HG03045 (cell line): Measurements from ENCODE around the gene ARL4A.

ENCODE experiments used
- ATAC-seq: cut with Tn5 transposase; IDR thresholded peaks from one replicate; pipeline ENCODE4 v1.9.1; 2021; ENCODE audit warnings: mild to moderate bottlenecking, moderate library complexity; ENCODE audit not compliant: unreplicated experiment

Gene ARL4A

DNA sequence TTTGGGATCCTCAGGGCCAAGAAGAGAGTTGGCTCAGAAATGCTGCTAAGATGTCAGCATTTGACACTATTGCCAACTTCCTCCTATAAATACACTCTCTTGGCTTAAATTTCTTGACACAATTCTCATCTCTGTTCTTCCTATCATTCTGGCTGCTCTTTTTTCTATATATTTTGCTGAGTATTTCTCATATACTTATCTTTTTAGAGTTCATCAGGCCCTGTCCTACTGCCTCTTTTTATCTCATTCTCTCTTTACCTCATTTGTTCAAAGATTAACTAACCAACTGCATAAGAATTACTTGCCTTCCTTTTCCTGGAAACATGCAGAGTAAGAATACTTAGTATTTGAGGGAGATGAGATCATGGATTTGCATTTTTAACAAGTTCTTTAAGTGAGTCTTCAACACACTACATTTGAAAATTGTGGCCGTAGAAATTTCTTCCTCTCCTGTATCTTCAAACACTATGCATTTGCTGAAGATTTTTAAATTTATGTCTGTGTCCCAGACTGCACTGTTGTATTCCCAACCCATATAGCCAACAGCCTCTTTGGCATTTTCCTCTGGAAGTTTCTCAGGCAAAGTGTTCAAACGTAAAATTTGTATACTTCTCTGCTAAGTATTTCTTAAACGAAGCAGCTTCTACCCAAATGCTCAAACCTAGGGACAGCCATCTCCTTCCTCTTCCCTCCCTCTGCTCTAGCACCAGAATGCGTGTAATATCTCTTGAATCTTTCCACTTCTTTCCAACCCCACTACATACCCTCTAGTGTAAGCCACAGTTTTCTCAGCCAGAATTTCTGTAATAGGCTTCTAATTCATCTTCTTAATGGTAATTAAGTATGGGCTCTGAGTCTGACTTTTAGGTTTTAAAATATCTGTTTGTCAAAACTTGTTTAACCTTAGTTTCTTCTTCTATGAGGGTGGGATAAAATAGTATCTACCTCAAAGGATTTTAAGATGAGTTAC, 35.5 kb downstream of the ARL4A start:
- no peak for ATAC-seq

DNA sequence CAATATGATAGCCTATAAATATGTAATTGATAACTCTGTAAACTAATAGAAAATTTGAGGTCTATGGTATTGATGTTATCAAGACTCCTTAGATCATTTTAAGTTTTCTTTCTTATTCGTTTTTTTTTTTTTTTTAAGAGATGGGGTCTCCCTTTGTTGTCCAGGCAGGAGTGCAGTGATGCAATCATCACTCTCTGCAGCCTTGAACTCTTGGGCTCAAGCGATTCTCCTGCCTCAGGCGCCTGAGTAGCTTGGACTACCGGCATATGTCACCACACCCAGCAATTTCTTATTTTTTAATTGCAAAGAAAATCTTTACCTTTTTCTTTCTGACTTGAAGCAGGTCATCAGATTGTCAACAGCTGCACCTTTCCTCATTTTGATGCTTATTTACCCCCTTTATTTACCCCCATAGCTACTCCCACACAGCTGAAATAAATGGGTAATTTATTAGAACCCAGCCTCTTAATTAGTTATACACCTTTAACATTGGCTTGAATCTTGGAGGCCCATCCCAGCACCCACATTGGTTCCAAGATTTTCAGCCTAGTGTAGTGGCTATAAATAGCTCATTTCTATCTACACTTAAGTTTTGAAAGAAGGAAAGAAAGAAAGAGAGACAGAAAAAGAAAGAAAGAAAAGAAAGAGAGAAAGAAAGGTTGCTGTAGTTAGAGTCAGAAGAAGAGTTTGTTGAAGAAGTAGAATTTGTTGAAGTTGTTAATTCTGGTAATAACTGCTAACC, 38.3 kb downstream of the ARL4A start:
- no peak for ATAC-seq

DNA sequence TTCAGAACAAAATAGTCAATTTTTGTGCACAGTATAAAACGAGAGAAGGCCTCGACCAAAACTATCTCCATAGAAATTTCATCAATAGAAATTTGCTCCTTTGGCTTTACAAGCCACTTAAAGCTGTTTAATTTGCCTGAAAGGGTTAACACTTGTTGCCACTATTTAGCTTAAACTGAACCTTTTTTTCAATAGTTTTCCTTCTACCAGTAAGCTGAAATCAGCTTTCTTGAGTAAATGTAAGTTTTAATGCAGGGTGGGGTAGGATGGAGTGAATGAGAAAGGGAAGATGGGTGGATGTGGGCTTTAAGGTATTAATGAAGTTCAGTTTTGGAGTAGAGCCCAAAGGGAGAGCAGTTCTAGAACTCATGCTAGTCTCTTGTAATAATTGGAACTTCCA, 39.5 kb downstream of the ARL4A start:
- ATAC-seq: no peak

DNA sequence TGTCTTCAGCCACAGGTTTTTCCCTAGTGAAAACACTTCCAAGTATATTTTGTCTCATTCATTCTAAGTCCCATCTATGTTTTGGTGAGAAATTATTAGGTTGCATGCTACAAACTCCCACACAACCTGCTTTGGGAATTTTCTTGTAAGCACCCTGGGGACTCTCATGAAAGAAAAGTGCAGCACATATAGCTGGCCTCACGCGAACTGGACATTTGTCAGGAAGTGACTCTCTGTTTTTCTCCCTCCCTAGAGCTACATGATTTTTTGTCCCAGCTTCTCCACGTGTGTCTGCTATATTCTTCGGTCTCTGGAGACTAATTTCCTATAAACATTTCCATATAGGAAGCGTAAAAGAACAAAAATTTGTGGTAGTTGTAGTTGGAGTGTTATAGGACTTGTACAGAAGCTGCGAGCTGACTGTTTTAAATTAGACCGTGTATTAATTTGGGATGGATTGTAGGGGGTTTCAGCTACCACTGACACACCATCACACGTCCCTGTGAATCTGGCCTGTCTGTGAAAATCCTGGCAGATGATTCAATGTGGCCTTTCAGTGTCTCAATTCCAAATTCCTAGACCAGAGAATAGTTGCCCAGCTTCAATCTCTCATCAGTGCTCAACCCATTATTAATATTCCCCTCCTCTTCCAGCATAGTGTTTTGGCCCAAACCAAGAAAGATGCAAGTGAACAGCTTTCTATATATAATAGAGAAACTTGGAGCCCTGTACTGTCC, 40.2 kb downstream of the ARL4A start:
- no peak for ATAC-seq

DNA sequence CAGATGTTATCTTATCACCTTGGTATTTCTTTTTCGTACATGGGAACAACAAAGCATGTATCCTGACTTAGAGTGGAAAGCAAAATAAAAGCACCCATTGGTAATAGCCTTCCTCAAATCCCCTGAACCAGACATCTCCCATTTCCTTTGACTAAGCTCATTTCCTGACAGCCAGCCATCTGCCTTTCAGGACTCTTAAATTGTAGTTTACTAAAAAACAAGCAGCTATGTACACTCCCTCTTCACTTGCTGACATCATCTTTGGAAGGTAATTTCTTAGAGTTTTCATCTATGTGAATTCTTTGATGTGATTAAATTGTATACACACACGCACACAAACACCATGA, 40.7 kb downstream of the ARL4A start:
- no peak for ATAC-seq

DNA sequence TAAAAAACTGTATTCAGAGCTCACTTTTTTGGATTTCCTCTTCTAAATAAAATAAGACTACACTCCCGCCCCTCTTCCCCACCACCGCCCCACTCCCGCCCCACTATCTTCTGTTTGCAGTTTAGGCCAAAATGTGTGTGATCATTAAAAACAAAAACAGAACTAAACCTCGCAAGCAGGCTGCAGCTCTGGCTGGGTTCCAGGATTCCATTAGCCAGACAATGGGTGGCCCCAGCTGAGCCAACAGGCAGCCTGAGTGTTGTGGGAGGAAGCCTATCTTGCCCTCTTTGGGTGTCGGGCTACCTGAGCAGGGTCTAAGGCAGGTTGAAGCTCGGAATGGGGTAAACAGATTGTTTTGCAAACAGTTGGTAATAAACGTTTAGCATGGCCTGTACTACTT, 41.7 kb downstream of the ARL4A start:
- ATAC-seq: no peak

DNA sequence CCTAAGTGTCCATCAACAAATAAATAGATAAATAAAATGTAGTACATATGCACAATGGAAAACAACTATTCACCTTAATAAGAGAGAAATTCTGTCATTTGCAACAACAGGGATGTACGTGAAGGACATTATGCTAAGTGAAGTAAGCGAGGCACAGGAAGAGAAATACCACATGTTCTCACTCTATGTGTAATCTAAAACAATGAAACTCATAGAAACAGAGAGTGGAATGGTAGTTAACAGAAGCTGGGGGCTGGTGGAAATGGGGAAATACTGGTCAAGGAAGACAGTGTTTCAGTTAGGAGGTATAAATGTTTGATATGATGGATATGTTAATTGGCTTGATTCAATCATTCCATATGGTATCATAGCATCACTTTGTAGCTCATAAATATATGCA, 43.1 kb downstream of the ARL4A start:
- no peak for ATAC-seq

DNA sequence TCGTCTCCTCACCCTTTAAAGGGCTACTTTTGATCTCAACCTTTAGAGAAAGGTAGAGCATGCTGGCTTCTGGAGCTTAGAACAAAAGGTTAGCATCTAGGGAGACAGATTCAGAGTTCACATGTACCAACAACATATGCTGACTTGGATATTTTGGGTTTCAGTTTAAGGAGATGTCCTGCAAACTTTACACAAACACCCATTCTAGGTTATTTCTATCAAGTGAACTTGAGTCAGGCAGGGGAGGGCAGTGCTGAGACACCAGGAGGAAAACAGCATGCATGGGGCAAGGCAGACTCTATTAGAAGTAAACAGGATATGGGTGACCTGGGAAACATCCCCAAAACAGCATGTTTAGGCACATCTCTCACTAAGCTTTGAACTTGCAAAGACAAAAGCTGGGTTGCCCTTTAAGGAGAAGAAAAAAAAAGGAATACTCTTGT, 43.8 kb downstream of the ARL4A start:
- ATAC-seq: no peak

DNA sequence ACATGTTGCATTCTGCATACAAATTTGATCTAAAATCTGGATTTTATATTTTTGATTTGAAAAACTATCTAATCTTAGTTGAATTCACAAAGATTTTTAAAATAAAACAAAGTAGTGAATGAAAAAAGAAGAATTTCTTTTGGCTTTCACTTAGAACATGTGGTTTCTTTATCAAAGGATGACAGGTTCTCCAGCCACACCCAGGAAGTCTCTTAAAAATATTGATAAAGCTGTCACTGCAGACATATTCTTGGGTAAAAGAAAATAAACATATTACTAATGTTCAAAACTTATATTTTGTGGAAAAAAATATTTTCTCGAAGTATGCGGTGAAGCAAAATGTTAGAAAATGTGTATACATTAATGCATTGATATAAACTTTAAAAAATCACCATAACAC, 44.3 kb downstream of the ARL4A start:
- ATAC-seq: no peak

DNA sequence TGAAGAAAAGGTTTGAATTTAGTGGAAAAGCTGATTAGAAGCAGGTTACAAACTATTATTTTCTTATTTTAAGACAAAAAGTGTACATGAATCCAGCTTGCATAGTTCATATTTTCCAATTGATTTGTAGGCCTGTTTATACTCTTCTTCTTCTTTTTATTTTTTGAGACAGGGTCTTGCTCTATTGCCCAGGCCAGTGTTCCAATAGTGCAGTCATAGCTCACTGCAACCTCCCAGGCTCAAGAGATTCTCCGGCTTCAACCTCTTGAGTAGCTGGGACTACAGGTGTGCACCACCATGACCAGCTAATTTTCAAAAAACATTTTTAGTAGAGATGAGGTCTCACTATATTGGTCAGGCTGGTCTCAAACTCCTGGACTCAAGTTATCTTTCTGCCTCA, 45.0 kb downstream of the ARL4A start:
- no peak for ATAC-seq

DNA sequence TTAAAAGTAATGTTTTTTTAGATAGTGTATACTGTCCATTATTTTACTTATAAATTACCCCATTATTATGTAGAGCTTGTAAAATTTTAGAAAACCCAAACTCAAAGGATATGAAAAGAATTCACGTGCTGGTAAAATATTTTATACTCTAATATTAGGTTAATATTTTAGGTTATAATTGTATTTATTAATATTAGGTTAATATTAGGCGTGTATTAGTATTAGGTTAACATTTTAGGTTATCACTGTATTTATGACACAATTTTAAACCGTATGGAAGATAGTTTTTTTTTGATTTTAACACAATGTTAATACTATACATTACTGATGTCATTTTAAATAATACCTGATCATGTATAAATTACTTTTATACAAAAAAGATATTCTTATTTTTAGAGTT, 48.5 kb downstream of the ARL4A start:
- no peak for ATAC-seq

DNA sequence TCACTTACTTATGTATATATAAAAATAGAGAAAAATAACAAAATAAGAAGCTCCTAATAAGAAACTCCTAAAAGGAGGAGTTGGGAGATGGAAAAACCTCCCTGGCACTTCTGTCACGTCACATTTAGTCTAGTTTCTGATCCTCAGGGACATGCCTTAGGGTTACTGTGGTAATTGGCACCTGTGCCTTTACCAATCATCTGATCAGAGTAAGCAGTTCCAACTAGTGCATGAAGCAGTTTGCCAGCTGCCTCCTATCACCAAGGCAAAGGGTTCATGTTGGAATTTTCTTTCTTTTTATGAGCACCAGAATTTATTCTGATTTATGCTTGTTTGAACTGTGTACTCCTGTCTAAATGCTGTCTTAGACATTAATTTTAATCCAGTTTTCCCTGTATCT, 49.9 kb downstream of the ARL4A start:
- ATAC-seq: no peak

DNA sequence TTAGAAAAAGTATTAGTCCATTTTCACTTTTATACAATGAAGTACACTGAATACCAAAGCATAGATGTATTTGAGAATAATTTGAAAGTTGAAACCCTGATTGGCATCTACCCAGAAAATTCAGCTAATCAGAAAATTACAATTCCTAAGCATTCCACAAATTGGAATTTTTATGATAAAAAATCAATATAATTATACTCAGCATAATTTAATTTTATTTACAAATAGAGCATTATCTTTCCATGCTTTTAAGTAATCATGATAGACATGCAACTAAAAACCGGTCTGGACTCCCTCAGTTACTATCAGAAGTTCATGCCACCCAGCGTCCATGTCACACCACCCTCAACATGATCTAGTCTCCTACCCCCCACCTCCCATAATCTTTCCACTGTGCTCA, 50.4 kb downstream of the ARL4A start:
- no peak for ATAC-seq

DNA sequence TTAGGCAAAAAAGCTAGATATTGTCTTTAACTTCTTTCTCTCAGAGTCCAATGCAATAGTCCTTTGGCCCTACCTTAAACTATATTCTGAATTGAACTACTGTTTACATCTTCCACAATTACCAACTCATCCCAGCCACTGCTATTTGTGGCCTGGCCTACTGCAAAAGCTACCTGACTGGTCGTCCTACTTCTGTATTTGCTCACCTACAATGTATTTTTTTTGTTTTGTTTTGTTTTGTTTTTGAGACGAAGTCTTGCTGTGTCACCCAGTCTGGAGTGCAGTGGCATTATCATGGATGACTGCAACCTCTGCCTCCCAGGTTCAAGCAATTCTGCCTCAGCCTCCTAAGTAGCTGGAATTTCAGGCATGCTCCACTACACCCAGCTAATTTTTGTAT, 51.2 kb downstream of the ARL4A start:
- ATAC-seq: no peak
